ENCODE measurements around the gene SLC5A11.

DNA sequence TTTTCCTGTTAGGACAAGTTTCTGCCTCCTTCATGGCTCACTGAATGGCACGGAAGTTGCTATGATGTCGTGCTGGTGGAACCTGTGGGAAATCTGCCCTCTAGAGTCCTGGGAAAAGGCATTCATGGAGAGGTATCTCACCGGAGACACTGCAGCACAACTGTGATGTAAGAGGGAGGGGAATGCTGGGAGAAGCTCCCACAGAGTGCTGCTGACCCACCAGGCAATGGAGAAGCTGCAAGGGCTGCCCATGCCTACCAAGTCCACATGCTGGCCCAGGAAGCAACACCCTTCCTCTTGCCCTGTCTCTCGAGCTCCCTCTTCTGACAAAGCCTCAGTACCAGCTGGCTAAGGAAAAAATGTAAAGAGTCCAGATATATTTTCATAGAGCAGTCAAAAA lies 45.2 kb upstream of the SLC5A11 start:
- no peak for TF ChIP-seq TAF1 (IDR thresholded peaks at IDR 0.05; ENCODE audit: borderline replicate concordance, low read depth, low read length)
- no peak for TF ChIP-seq POLR2A (IDR thresholded peaks at IDR 0.05; ENCODE audit: low read depth, low read length)
- no peak for TF ChIP-seq POLR2AphosphoS5 (IDR thresholded peaks at IDR 0.05; ENCODE audit: low read depth, low read length)
